DND-41 (cell line): ENCODE data around the gene UGT2B11.
"Not testable (repeated sequence)": the region's sequence is repeated elsewhere in the genome, so short reads cannot be mapped to it uniquely, and the experiment has no call there.

Experiments used
- EZH2 ChIP-seq: IDR thresholded peaks from 3 replicates; pipeline ENCODE4 v1.6.1; 2012; ENCODE audit warnings: borderline replicate concordance, low read depth, mild to moderate bottlenecking, moderate library complexity, low read length, inconsistent platforms; ENCODE audit not compliant: severe bottlenecking
- TF ChIP-seq, protein P1 (sequence below): IDR thresholded peaks from 2 replicates; pipeline ENCODE4 v1.5.1; 2012; ENCODE audit warnings: borderline replicate concordance, low read length, moderate library complexity, mild to moderate bottlenecking; ENCODE audit not compliant: poor library complexity, severe bottlenecking; ENCODE audit errors: extremely low read depth

- not testable (repeated sequence) for TF ChIP-seq EZH2
- TF ChIP-seq, protein P1, sequence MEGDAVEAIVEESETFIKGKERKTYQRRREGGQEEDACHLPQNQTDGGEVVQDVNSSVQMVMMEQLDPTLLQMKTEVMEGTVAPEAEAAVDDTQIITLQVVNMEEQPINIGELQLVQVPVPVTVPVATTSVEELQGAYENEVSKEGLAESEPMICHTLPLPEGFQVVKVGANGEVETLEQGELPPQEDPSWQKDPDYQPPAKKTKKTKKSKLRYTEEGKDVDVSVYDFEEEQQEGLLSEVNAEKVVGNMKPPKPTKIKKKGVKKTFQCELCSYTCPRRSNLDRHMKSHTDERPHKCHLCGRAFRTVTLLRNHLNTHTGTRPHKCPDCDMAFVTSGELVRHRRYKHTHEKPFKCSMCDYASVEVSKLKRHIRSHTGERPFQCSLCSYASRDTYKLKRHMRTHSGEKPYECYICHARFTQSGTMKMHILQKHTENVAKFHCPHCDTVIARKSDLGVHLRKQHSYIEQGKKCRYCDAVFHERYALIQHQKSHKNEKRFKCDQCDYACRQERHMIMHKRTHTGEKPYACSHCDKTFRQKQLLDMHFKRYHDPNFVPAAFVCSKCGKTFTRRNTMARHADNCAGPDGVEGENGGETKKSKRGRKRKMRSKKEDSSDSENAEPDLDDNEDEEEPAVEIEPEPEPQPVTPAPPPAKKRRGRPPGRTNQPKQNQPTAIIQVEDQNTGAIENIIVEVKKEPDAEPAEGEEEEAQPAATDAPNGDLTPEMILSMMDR: not testable (repeated sequence)
These were observed 38.7 kb upstream of the UGT2B11 start for GRCh38 chr4:69253147-69253772.
